Activated CD8-positive, alpha-beta T cell treated with anti-CD3 and anti-CD28 coated beads for 36 hours (primary cell): ENCODE data around the gene IRX2. TPM values are rescaled to one million over a fixed set of nuclear protein-coding genes. Genes with fewer than 3 reads are reported as not detected.

Experiments
- ATAC-seq: fragments of 200-7000 bp; cut with Tn5 transposase; one replicate; pipeline ENCODE4 v1.10.0; 2021; ENCODE audit warnings: mild to moderate bottlenecking, moderate library complexity
- CTCF ChIA-PET: fragments of 350-600 bp; sonication (Branson Sonifier 250); formaldehyde crosslinking; loops from one replicate; lab custom pipeline; 2021; ENCODE audit warnings: antibody characterized with exemption; lab: Charles Lee
- POLR2A ChIA-PET: fragments of 350-600 bp; sonication (Branson Sonifier 250); formaldehyde crosslinking; loops from one replicate; lab custom pipeline; 2021; ENCODE audit warnings: antibody characterized with exemption; lab: Charles Lee
- DNase-seq: peaks from one replicate; pipeline ENCODE4 v3.0.0-alpha.2; 2020
- H3K27ac Mint-ChIP-seq: one replicate; pipeline ENCODE4 v1.8.0; 2021; ENCODE audit warnings: mild to moderate bottlenecking, mixed read lengths
- H3K27me3 Mint-ChIP-seq: one replicate; pipeline ENCODE4 v1.8.0; 2021; ENCODE audit warnings: mixed read lengths
- H3K36me3 Mint-ChIP-seq: one replicate; pipeline ENCODE4 v1.8.0; 2021; ENCODE audit warnings: low read depth, mixed read lengths
- H3K4me1 Mint-ChIP-seq: one replicate; pipeline ENCODE4 v1.8.0; 2021; ENCODE audit warnings: low read depth, mixed read lengths
- H3K4me3 Mint-ChIP-seq: one replicate; pipeline ENCODE4 v1.8.0; 2021; ENCODE audit warnings: mild to moderate bottlenecking, moderate library complexity, mixed read lengths
- H3K9me3 Mint-ChIP-seq: one replicate; pipeline ENCODE4 v1.8.0; 2021; ENCODE audit warnings: mixed read lengths
- CTCF ChIP-seq: fragments of 200-600 bp; IDR thresholded peaks from one replicate; pipeline ENCODE4 v1.8.0; 2022; ENCODE audit warnings: antibody characterized with exemption, mild to moderate bottlenecking
- intact Hi-C: fragments of 100-400 bp; cut with micrococcal nuclease; formaldehyde crosslinking; loops from one replicate; pipeline ENCODE4 v1.10.0; 2022
- total RNA-seq, 2 experiments: library from RNA; stranded (reverse); gene quantifications; one replicate each; pipeline ENCODE4 v1.2.3, GENCODE V29; 2021

Gene IRX2
- total RNA-seq, 2 experiments from 2014 or later: not detected

- intact Hi-C loops: no loop called here
- no peak for TF ChIP-seq CTCF
- H3K36me3 Mint-ChIP-seq: no peaks in the 10 kb centered on the region
- ATAC-seq (no peak), DNase-seq (no peak)
- ChIA-PET CTCF (no interaction called here), POLR2A (no interaction called here)
- H3K27ac Mint-ChIP-seq: no peak overlapping the region
- peaks cover 3% of the 10 kb centered on the region for H3K9me3 Mint-ChIP-seq
- no peak overlapping the region for H3K4me3 Mint-ChIP-seq
- no peaks in the 10 kb centered on the region for H3K4me1 Mint-ChIP-seq
- H3K27me3 Mint-ChIP-seq: no peaks in the 10 kb centered on the region
Measured at GRCh38 chr5:2698581-2698980, 52.9 kb downstream of the IRX2 start.

- Mint-ChIP-seq H3K9me3 (peaks cover 3% of the 10 kb centered on the region), H3K4me3 (no peak overlapping the region), H3K36me3 (no peaks in the 10 kb centered on the region), H3K27me3 (no peaks in the 10 kb centered on the region), H3K4me1 (no peaks in the 10 kb centered on the region), H3K27ac (no peak overlapping the region)
- CTCF ChIA-PET: no interaction called here
- TF ChIP-seq CTCF: no peak
- ATAC-seq (no peak), DNase-seq (no peak)
- POLR2A ChIA-PET: no interaction called here
- intact Hi-C loops: no loop called here
Measured at GRCh38 chr5:2697446-2698200, 53.9 kb downstream of the IRX2 start.

- intact Hi-C loops: no loop called here
- POLR2A ChIA-PET: no interaction called here
- Mint-ChIP-seq H3K9me3 (peaks cover 5% of the 10 kb centered on the region), H3K4me3 (no peak overlapping the region), H3K27ac (no peak overlapping the region), H3K27me3 (no peaks in the 10 kb centered on the region), H3K36me3 (no peaks in the 10 kb centered on the region), H3K4me1 (no peaks in the 10 kb centered on the region)
- DNase-seq: no peak
- TF ChIP-seq CTCF: no peak
- CTCF ChIA-PET: no interaction called here
- no peak for ATAC-seq
Measured at GRCh38 chr5:2697041-2697440, 54.4 kb downstream of the IRX2 start.
